HFFc6 (cell line): ENCODE measurements around the gene ADIPOR1. TPM values are rescaled to one million over a fixed set of nuclear protein-coding genes. Genes with fewer than 3 reads are reported as not detected.

Experiments
- DNase-seq: peaks from one replicate; pipeline ENCODE4 v3.0.0-alpha.2; 2018
- H3K27ac Mint-ChIP-seq: 2 replicates; pipeline ENCODE4 v1.8.0; 2020; ENCODE audit warnings: mild to moderate bottlenecking, mixed read lengths
- H3K27me3 Mint-ChIP-seq: 2 replicates; pipeline ENCODE4 v1.8.0; 2021; ENCODE audit warnings: mild to moderate bottlenecking, moderate library complexity, mixed read lengths; ENCODE audit not compliant: insufficient read depth
- H3K36me3 Mint-ChIP-seq: 2 replicates; pipeline ENCODE4 v1.8.0; 2021; ENCODE audit warnings: low read depth, mixed read lengths
- H3K4me1 Mint-ChIP-seq: 2 replicates; pipeline ENCODE4 v1.8.0; 2020; ENCODE audit warnings: low read depth, mixed read lengths
- H3K4me3 Mint-ChIP-seq: 2 replicates; pipeline ENCODE4 v1.8.0; 2020; ENCODE audit warnings: mild to moderate bottlenecking, moderate library complexity, mixed read lengths
- H3K9me3 Mint-ChIP-seq: 2 replicates; pipeline ENCODE4 v1.8.0; 2020; ENCODE audit warnings: mild to moderate bottlenecking, mixed read lengths
- total RNA-seq, 6 experiments: library from RNA; stranded (reverse); fragmentation: NEBNext Ultra II Directional; extraction: Animal tissue kit (Norgen Biotek cat#: 25700); gene quantifications; 2 replicates in 1 of 6; 3 replicates in 5 of 6; pipeline ENCODE4 v1.2.3, GENCODE V29; 2021
- TF ChIP-seq, protein P1 (sequence below): fragments of 200-600 bp; sonication (generic); IDR thresholded peaks from 2 replicates; pipeline ENCODE4 v1.5.0; 2021; ENCODE audit warnings: antibody characterized with exemption, mild to moderate bottlenecking

ADIPOR1 gene
- total RNA-seq, 6 experiments from 2014 or later, result 90.5 to 123 (median 103) TPM

GRCh38 chr1:202892501-202892900, 65.6 kb downstream of the ADIPOR1 start:
- TF ChIP-seq, protein P1, sequence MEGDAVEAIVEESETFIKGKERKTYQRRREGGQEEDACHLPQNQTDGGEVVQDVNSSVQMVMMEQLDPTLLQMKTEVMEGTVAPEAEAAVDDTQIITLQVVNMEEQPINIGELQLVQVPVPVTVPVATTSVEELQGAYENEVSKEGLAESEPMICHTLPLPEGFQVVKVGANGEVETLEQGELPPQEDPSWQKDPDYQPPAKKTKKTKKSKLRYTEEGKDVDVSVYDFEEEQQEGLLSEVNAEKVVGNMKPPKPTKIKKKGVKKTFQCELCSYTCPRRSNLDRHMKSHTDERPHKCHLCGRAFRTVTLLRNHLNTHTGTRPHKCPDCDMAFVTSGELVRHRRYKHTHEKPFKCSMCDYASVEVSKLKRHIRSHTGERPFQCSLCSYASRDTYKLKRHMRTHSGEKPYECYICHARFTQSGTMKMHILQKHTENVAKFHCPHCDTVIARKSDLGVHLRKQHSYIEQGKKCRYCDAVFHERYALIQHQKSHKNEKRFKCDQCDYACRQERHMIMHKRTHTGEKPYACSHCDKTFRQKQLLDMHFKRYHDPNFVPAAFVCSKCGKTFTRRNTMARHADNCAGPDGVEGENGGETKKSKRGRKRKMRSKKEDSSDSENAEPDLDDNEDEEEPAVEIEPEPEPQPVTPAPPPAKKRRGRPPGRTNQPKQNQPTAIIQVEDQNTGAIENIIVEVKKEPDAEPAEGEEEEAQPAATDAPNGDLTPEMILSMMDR, result no peak
- peaks cover 8% of the 10 kb centered on the region for H3K36me3 Mint-ChIP-seq
- no peak overlapping the region for H3K27ac Mint-ChIP-seq
- H3K4me3 Mint-ChIP-seq, result no peak overlapping the region
- H3K4me1 Mint-ChIP-seq, result peaks cover 14% of the 10 kb centered on the region
- no peaks in the 10 kb centered on the region for H3K9me3 Mint-ChIP-seq
- DNase-seq, result no peak
- 0 out of 2 replicates have a peak, but pooled peaks cover 3% of the 10 kb centered on the region for H3K27me3 Mint-ChIP-seq

Other genes with a start within 250 kb of the ADIPOR1 start
- gene SYT2, start 247.9 kb downstream of the ADIPOR1 start, total RNA-seq, result under 1 TPM in 1 of 6 experiments, not detected in 5; 0.03 TPM
- gene KDM5B, start 149.9 kb downstream of the ADIPOR1 start, total RNA-seq, result 10 to 100 TPM; 48.1 to 65.5 (median 53.5) TPM
- 1 to 10 TPM; 1.7 to 4.0 (median 1.8) TPM for gene PCAT6, start 147.4 kb downstream of the ADIPOR1 start, total RNA-seq
- 10 to 100 TPM in 4 of 6 experiments, 1 to 10 TPM in 2; 9.0 to 11.7 (median 10.9) TPM for gene RABIF, start 69.2 kb downstream of the ADIPOR1 start, total RNA-seq
- 10 to 100 TPM; 19.8 to 28.6 (median 23.5) TPM for gene KLHL12, start 31.1 kb downstream of the ADIPOR1 start, total RNA-seq
- gene CYB5R1, start 8.9 kb upstream of the ADIPOR1 start, total RNA-seq, result 100 to 1,000 TPM in 1 of 6 experiments, 10 to 100 TPM in 5; 73.4 to 100 (median 76.4) TPM
- gene TMEM183A, start 49.1 kb upstream of the ADIPOR1 start, total RNA-seq, result 10 to 100 TPM; 38.6 to 50.6 (median 45.1) TPM
- gene PPFIA4, start 68.2 kb upstream of the ADIPOR1 start, total RNA-seq, result 1 to 10 TPM in 1 of 6 experiments, under 1 TPM in 5; 0.37 to 1.3 (median 0.58) TPM
- gene MYOG, start 127.7 kb upstream of the ADIPOR1 start, total RNA-seq, result not detected
- 1 to 10 TPM in 2 of 6 experiments, under 1 TPM in 4; 0.25 to 5.5 (median 0.53) TPM for gene ADORA1, start 169.4 kb upstream of the ADIPOR1 start, total RNA-seq
- gene MYBPH, start 217.5 kb upstream of the ADIPOR1 start, total RNA-seq, result not detected
- gene CHI3L1, start 228.4 kb upstream of the ADIPOR1 start, total RNA-seq, result not detected